Ovary (tissue), 3 donors: ENCODE data around the gene KLC1.

ENCODE experiments used
- CTCF ChIP-seq, 3 donors: fragments of 450-650 bp in 2 of 3; fragments of 200-600 bp in 1 of 3; IDR thresholded peaks; one replicate each; pipeline versions ENCODE4 v1.5.1 to v1.8.0; 2016 to 2022; ENCODE audit warnings: antibody characterized with exemption in 3 of 3, mild to moderate bottlenecking in 1 of 3
- POLR2A ChIP-seq: fragments of 450-650 bp; IDR thresholded peaks from one replicate; pipeline ENCODE4 v1.6.1; 2017; ENCODE audit warnings: antibody characterized with exemption, mild to moderate bottlenecking, moderate library complexity
- donor health status: DM: no; HTN: no; CAD: no.

GRCh38 chr14:103606963-103607668, 21.9 kb upstream of the KLC1 start:
- TF ChIP-seq CTCF (IDR thresholded peaks at IDR 0.05) = peak in 1 of 3 donors; percentile 7
- no peak for TF ChIP-seq POLR2A
